Stomach (tissue), 9 donors: ENCODE data around the gene COG5. TPM values are rescaled to one million over a fixed set of nuclear protein-coding genes. Genes with fewer than 3 reads are reported as not detected.

Experiments
- DNase-seq, 2 donors: peaks; one replicate each; pipeline versions ENCODE4 v3.0.0 to v3.0.0-alpha.2; 2013 to 2019
- H3K27ac ChIP-seq, 5 donors: fragments of 200-600 bp in 4 of 5; sonication (generic) in 4 of 5; one replicate each; pipeline ENCODE4 v1.5.1; 2013 to 2019; ENCODE audit warnings: mild to moderate bottlenecking in 1 of 5, moderate library complexity in 1 of 5
- H3K27me3 ChIP-seq, 3 donors: fragments of 200-600 bp; sonication (generic); one replicate each; pipeline ENCODE4 v1.5.1; 2017 to 2019; ENCODE audit warnings: mixed run types in 1 of 3
- H3K36me3 ChIP-seq, 4 donors: fragments of 200-600 bp; sonication (generic); 1 replicate in 3 of 4; 2 replicates in 1 of 4; pipeline ENCODE4 v1.5.1; 2016 to 2019
- H3K4me1 ChIP-seq, 4 donors: fragments of 200-600 bp; sonication (generic); one replicate each; pipeline ENCODE4 v1.5.1; 2016 to 2019
- H3K4me3 ChIP-seq, 4 donors: fragments of 200-600 bp; sonication (generic) in 3 of 4; one replicate each; pipeline ENCODE4 v1.5.1; 2016 to 2019; ENCODE audit warnings: mild to moderate bottlenecking in 1 of 4
- H3K9me3 ChIP-seq, 4 donors: fragments of 200-600 bp; sonication (generic); one replicate each; pipeline ENCODE4 v1.5.1; 2016 to 2019
- EP300 ChIP-seq: sonication (generic); formaldehyde crosslinking; IDR thresholded peaks from one replicate; pipeline ENCODE4 v1.6.1; 2017; ENCODE audit warnings: antibody characterized with exemption
- POLR2A ChIP-seq, 4 donors: fragments of 450-650 bp; IDR thresholded peaks; one replicate each; pipeline ENCODE4 v1.6.1; 2016; ENCODE audit warnings: antibody characterized with exemption in 4 of 4, control low read depth in 2 of 4, mild to moderate bottlenecking in 1 of 4, moderate library complexity in 1 of 4
- POLR2AphosphoS5 ChIP-seq, 3 donors: sonication (generic); formaldehyde crosslinking; IDR thresholded peaks; one replicate each; pipeline ENCODE4 v1.6.1; 2016; ENCODE audit warnings: antibody characterized with exemption in 3 of 3
- WGBS, 5 donors: extraction: QIAGEN DNeasy Blood & Tissue Kit in 3 of 5; methylation state at CpG; one replicate each; pipeline versions ENCODE4 v1.1.5 to v1.1.7; 2013 to 2018; 5-methylcytosine and 5-hydroxymethylcytosine counted together
- intact Hi-C: fragments of 100-400 bp; cut with DNase I; formaldehyde crosslinking; loops from one replicate; pipeline ENCODE4 v1.15.1; 2023; ENCODE audit warnings: low total_unique reads
- polyA plus RNA-seq, 3 donors: library from polyadenylated mRNA; stranded (reverse); fragments of 200-250 nt; gene quantifications; one replicate each; pipeline ENCODE4 v1.2.3, GENCODE V29; 2013
- total RNA-seq, 5 donors: library from RNA; depleted of rRNA; stranded (reverse); fragments of >200 nt; gene quantifications; one replicate each; pipeline versions ENCODE4 v1.1.0 to v1.2.3, GENCODE V29; 2014 to 2016
- TF ChIP-seq, protein P1 (sequence below), 7 experiments: fragments of 450-650 bp in 4 of 7; fragments of 200-600 bp in 3 of 7; sonication (generic) in 3 of 7; IDR thresholded peaks; one replicate each; pipeline ENCODE4 v1.5.1; 2016 to 2019; ENCODE audit warnings: antibody characterized with exemption in 7 of 7, control low read depth in 2 of 7, mild to moderate bottlenecking in 1 of 7
- donor health status: healthy with polysubstance abuse.
- donor health status: Bipolar disorder and iron deficiency.
- donor health status: healthy.

COG5 gene
- total and polyA plus RNA-seq, 8 donors = 5.2 to 285 (median 17.1) TPM

DNA sequence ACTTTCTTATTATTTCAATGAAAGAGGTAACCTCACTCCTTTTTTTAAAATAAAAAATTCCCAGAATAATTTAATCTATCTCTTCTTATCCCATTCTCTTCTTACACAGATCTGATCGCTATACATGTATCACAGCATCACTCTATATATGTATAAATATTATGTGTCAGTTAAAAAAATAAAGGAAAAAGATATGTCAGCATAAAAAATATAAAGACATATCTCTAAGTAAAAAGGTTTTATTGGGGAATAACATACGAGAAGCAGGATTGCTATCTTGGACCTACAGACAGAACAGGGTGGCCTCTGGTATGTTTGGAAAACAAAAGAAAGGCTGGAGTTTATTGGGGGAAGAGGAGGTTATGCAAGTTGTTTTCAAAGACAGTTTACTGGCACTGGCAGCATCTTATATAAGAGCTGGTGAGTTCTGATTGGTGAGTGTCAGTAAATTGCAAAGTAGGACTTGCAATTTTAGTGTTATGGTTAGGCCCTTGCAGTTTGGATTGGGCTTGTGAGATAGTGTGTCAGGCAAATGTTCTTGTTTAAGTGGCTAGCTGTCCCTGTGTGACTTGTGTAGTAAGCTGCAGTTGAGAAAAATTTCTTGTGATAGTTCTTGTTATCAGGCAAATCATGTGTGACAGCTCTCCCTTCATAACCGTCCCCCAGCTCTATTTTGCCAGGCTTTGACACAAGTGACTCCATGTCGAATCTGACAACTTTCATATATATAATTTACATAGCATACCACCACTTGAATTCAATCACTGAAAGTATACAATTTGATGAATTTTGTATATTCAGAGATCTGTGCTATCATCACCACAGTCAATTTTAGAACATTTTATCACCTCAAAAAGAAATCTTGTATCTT lies 276.7 kb downstream of the COG5 start:
- no peak overlapping the region for H3K4me3 ChIP-seq
- TF ChIP-seq POLR2A (IDR thresholded peaks at IDR 0.05) = no peak
- TF ChIP-seq, protein P1, sequence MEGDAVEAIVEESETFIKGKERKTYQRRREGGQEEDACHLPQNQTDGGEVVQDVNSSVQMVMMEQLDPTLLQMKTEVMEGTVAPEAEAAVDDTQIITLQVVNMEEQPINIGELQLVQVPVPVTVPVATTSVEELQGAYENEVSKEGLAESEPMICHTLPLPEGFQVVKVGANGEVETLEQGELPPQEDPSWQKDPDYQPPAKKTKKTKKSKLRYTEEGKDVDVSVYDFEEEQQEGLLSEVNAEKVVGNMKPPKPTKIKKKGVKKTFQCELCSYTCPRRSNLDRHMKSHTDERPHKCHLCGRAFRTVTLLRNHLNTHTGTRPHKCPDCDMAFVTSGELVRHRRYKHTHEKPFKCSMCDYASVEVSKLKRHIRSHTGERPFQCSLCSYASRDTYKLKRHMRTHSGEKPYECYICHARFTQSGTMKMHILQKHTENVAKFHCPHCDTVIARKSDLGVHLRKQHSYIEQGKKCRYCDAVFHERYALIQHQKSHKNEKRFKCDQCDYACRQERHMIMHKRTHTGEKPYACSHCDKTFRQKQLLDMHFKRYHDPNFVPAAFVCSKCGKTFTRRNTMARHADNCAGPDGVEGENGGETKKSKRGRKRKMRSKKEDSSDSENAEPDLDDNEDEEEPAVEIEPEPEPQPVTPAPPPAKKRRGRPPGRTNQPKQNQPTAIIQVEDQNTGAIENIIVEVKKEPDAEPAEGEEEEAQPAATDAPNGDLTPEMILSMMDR (IDR thresholded peaks at IDR 0.05) = no peak
- no peak for TF ChIP-seq EP300
- no peak for TF ChIP-seq POLR2AphosphoS5 (IDR thresholded peaks at IDR 0.05)
- no peaks in the 10 kb centered on the region for H3K9me3 ChIP-seq
- WGBS, 5 donors = 88 to 91% (median 90%) methylated on average over 4 of the region's 4 CpGs
- no peaks in the 10 kb centered on the region for H3K27me3 ChIP-seq
- H3K4me1 ChIP-seq = no peaks in the 10 kb centered on the region
- intact Hi-C loops = no loop called here
- H3K36me3 ChIP-seq = peaks cover 0 to 25% (median 22%) of the 10 kb centered on the region in 4 donors
- no peak for DNase-seq
- H3K27ac ChIP-seq = no peak overlapping the region

- Histone ChIP-seq H3K36me3 (peaks cover 0 to 15% (median 8%) of the 10 kb centered on the region in 4 donors), H3K27ac (no peak overlapping the region), H3K9me3 (no peaks in the 10 kb centered on the region), H3K4me1 (no peaks in the 10 kb centered on the region), H3K4me3 (no peak overlapping the region), H3K27me3 (no peaks in the 10 kb centered on the region)
- DNase-seq = no peak
- intact Hi-C loops = no loop called here
- WGBS, 5 donors = 82 to 92% (median 91%) methylated on average over 4 of the region's 4 CpGs
- no peak for TF ChIP-seq EP300
- no peak for TF ChIP-seq POLR2A (IDR thresholded peaks at IDR 0.05)
- no peak for TF ChIP-seq POLR2AphosphoS5 (IDR thresholded peaks at IDR 0.05)
- TF ChIP-seq, protein P1 (IDR thresholded peaks at IDR 0.05) = no peak
Measured at GRCh38 chr7:107284911-107285479, 278.7 kb downstream of the COG5 start.

GRCh38 chr7:107277331-107277730 lies 286.4 kb downstream of the COG5 start:
- Histone ChIP-seq H3K36me3 (peaks cover 0 to 12% (median 3%) of the 10 kb centered on the region in 4 donors), H3K27me3 (no peaks in the 10 kb centered on the region), H3K4me3 (no peak overlapping the region), H3K4me1 (no peaks in the 10 kb centered on the region), H3K27ac (no peak overlapping the region), H3K9me3 (no peaks in the 10 kb centered on the region)
- DNase-seq = no peak
- intact Hi-C loops = no loop called here
- WGBS, 5 donors = 72 to 88% (median 82%) methylated on average over 2 of the region's 2 CpGs
- no peak for TF ChIP-seq POLR2AphosphoS5 (IDR thresholded peaks at IDR 0.05)

- WGBS, 5 donors = 91 to 99% (median 98%) methylated on average over 4 of the region's 4 CpGs
- no peaks in the 10 kb centered on the region for H3K27me3 ChIP-seq
- H3K4me1 ChIP-seq = no peaks in the 10 kb centered on the region
- H3K36me3 ChIP-seq = peaks cover 0 to 8% (median 2%) of the 10 kb centered on the region in 4 donors
- intact Hi-C loops = no loop called here
- DNase-seq = no peak
- H3K9me3 ChIP-seq = no peaks in the 10 kb centered on the region
- no peak overlapping the region for H3K27ac ChIP-seq
- TF ChIP-seq, protein P1 (IDR thresholded peaks at IDR 0.05) = no peak
- TF ChIP-seq POLR2A (IDR thresholded peaks at IDR 0.05) (no peak), POLR2AphosphoS5 (IDR thresholded peaks at IDR 0.05) (no peak), EP300 (no peak)
- H3K4me3 ChIP-seq = no peak overlapping the region
Measured at GRCh38 chr7:107276220-107276827, 287.4 kb downstream of the COG5 start.
